ENCODE data around the gene FLYWCH2. TPM values are rescaled to one million over a fixed set of nuclear protein-coding genes. Genes with fewer than 3 reads are reported as not detected.

FLYWCH2 gene
- total RNA-seq, 1 experiment from 2014 or later = 16.5 TPM

GRCh38 chr16:2905241-2905987 is 22.4 kb downstream of the FLYWCH2 start:
- Histone ChIP-seq H3K79me2 (ENCODE audit: insufficient read depth, low read length) (no peaks in the 10 kb centered on the region), H2BK5ac (ENCODE audit: insufficient read length, low read length) (no peak overlapping the region), H3K4me2 (ENCODE audit: insufficient read depth, insufficient read length, low read length) (peak overlapping the region; percentile 94), H3K79me1 (ENCODE audit: insufficient read depth, low read depth, low read length, poor library complexity, severe bottlenecking) (no peaks in the 10 kb centered on the region), H2AK5ac (ENCODE audit: insufficient read length, low read length) (no peak overlapping the region), H3K9me3 (ENCODE audit: control insufficient read depth, low read depth, low read length) (no peaks in the 10 kb centered on the region), H3K4me1 (ENCODE audit: insufficient read depth, low read length) (no peaks in the 10 kb centered on the region), H4K91ac (ENCODE audit: insufficient read length, low read depth, low read length) (no peak overlapping the region), H3K27me3 (ENCODE audit: insufficient read depth, low read length) (no peaks in the 10 kb centered on the region), H2AFZ (ENCODE audit: low read length) (no peak overlapping the region), H2BK12ac (ENCODE audit: insufficient read length, low read depth, low read length) (no peak overlapping the region), H3K18ac (ENCODE audit: insufficient read length, low read depth, low read length) (peak overlapping the region; percentile 77), H3K27ac (ENCODE audit: insufficient read length, low read depth, low read length) (no peak overlapping the region), H3K4ac (ENCODE audit: low read depth, low read length) (no peak overlapping the region; the same call in 1 of the 2 replicates), H4K20me1 (ENCODE audit: control insufficient read depth, insufficient read depth, insufficient read length) (no peaks in the 10 kb centered on the region), H4K8ac (replicated peaks; ENCODE audit: insufficient read length, low read depth, low read length) (no peak overlapping the region), H3K14ac (ENCODE audit: insufficient read depth, low read length) (peak overlapping the region; percentile 84), H3K23ac (ENCODE audit: insufficient read length, low read depth, low read length) (no peak overlapping the region), H3K23me2 (ENCODE audit: insufficient read length, low read depth, low read length, poor library complexity, severe bottlenecking) (peaks cover 7% of the 10 kb centered on the region), H2BK15ac (ENCODE audit: low read depth, low read length) (no peak overlapping the region), H2BK20ac (ENCODE audit: low read depth, low read length, poor library complexity, severe bottlenecking) (no peak overlapping the region), H3K9ac (ENCODE audit: extremely low read depth, insufficient read length, low read length) (no peak overlapping the region), H4K5ac (ENCODE audit: insufficient read length, low read depth, low read length) (no peak overlapping the region), H3T11ph (ENCODE audit: low read length) (no peak overlapping the region), H2BK120ac (ENCODE audit: low read depth, low read length, poor library complexity, severe bottlenecking) (no peak overlapping the region), H3K56ac (ENCODE audit: insufficient read length, low read depth, low read length) (no peak overlapping the region)
- no CpG with 5 or more reads among the region's 51 CpGs for WGBS (ENCODE audit: extremely low coverage, insufficient read length, low lambda C conversion rate)
- peak overlapping the region in 1 of 3 experiments; percentile 95; a peak in 1 of 7 replicates for H3K27ac Mint-ChIP-seq
- TF ChIP-seq CTCF (conservative IDR thresholded peaks at IDR 0.05) = no peak
- peaks cover 10 to 13% of the 10 kb centered on the region in 2 experiments for H3K4me1 Mint-ChIP-seq
- peaks cover 8% of the 10 kb centered on the region for H3K27me3 Mint-ChIP-seq (ENCODE audit: low read depth)
- peaks cover 0 to 2% (median 0%) of the 10 kb centered on the region in 3 experiments; a peak in 1 of 7 replicates for H3K36me3 Mint-ChIP-seq (ENCODE audit: insufficient read depth in 1 of 3, low read depth in 3 of 3)
- peak overlapping the region; percentile 89 to 91 for H3K4me3 Mint-ChIP-seq
- DNase-seq = peak; percentile 99
- peaks cover 9 to 14% of the 10 kb centered on the region in 2 experiments for H3K9me3 Mint-ChIP-seq

All from H9 (cell line).